GM18867 (cell line): ENCODE measurements around the gene UCK1.

ENCODE experiments used
- ATAC-seq: cut with Tn5 transposase; IDR thresholded peaks from one replicate; pipeline ENCODE4 v1.9.1; 2021; ENCODE audit warnings: mild to moderate bottlenecking, moderate library complexity; ENCODE audit not compliant: unreplicated experiment

The UCK1 gene

GRCh38 chr9:131530920-131531832, at the start of gene UCK1:
Gene UCK1, minus strand, starts transcription at chr9:131531263. Its CDS starts 89 bp downstream, at chr9:131531174.
- ATAC-seq, result peak; percentile 83

- no peak for ATAC-seq
Measured at GRCh38 chr9:131580358-131580757, 49.3 kb upstream of the UCK1 start.

- no peak for ATAC-seq
Measured at GRCh38 chr9:131579789-131580211, 48.7 kb upstream of the UCK1 start.

- no peak for ATAC-seq
Measured at GRCh38 chr9:131578731-131579504, 47.9 kb upstream of the UCK1 start.

- ATAC-seq, result no peak
Measured at GRCh38 chr9:131578021-131578420, 47.0 kb upstream of the UCK1 start.

GRCh38 chr9:131577005-131578000, 46.2 kb upstream of the UCK1 start:
- ATAC-seq, result no peak

- no peak for ATAC-seq
Measured at GRCh38 chr9:131575946-131576853, 45.1 kb upstream of the UCK1 start.

GRCh38 chr9:131574730-131575640, 43.9 kb upstream of the UCK1 start:
- ATAC-seq, result no peak

- no peak for ATAC-seq
Measured at GRCh38 chr9:131567910-131568309, 36.8 kb upstream of the UCK1 start.

GRCh38 chr9:131566158-131566557, 35.1 kb upstream of the UCK1 start:
- ATAC-seq, result no peak

GRCh38 chr9:131565369-131565768, 34.3 kb upstream of the UCK1 start:
- ATAC-seq, result no peak

- ATAC-seq, result no peak
Measured at GRCh38 chr9:131562032-131562959, 31.2 kb upstream of the UCK1 start.

GRCh38 chr9:131559421-131560000, 28.4 kb upstream of the UCK1 start:
- no peak for ATAC-seq

GRCh38 chr9:131557855-131558548, 26.9 kb upstream of the UCK1 start:
- no peak for ATAC-seq

GRCh38 chr9:131555841-131556673, 25.0 kb upstream of the UCK1 start:
- ATAC-seq, result no peak
